Measurements from ENCODE around the gene ATP2A3.

GRCh38 chr17:3907483-3908216, 56.6 kb downstream of the ATP2A3 start:
- TF ChIP-seq POLR2A (IDR thresholded peaks at IDR 0.05; ENCODE audit: low read depth, low read length), result no peak
- no peak for TF ChIP-seq TAF1 (IDR thresholded peaks at IDR 0.05; ENCODE audit: low read depth, low read length)
- no peak for TF ChIP-seq POLR2AphosphoS5 (IDR thresholded peaks at IDR 0.05; ENCODE audit: low read depth, low read length)
- TF ChIP-seq POU2F2 (IDR thresholded peaks at IDR 0.05; ENCODE audit: low read depth, low read length), result no peak

Measured in GM12891 (cell line).